NCI-H345 treated with DMSO at 0.1 percent for 48 hours (cell line): ENCODE measurements around the gene GALNT18.

Source experiments
- DNase-seq: peaks from one replicate; lab custom pipeline; 2025; ENCODE audit not compliant: unreplicated experiment; lab: John Stamatoyannopoulos, UW

The GALNT18 gene

GRCh38 chr11:11289669-11290068 lies 332.1 kb downstream of the GALNT18 start:
- no peak for DNase-seq

GRCh38 chr11:11288972-11289616 lies 332.7 kb downstream of the GALNT18 start:
- DNase-seq: no peak

- no peak for DNase-seq
Observed at GRCh38 chr11:11284481-11284880, 337.3 kb downstream of the GALNT18 start.

GRCh38 chr11:11281626-11282025 lies 340.2 kb downstream of the GALNT18 start:
- DNase-seq: no peak

GRCh38 chr11:11280826-11281225 lies 341.0 kb downstream of the GALNT18 start:
- no peak for DNase-seq

GRCh38 chr11:11279956-11280689 lies 341.7 kb downstream of the GALNT18 start:
- peak; percentile 94 for DNase-seq

GRCh38 chr11:11272254-11272653 lies 349.6 kb downstream of the GALNT18 start:
- no peak for DNase-seq

GRCh38 chr11:11270236-11270775 lies 351.5 kb downstream of the GALNT18 start:
- DNase-seq: no peak

GRCh38 chr11:11268706-11269105 lies 353.1 kb downstream of the GALNT18 start:
- no peak for DNase-seq

GRCh38 chr11:11268119-11268518 lies 353.7 kb downstream of the GALNT18 start:
- DNase-seq: no peak

- DNase-seq: no peak
Observed at GRCh38 chr11:11267312-11267711, 354.5 kb downstream of the GALNT18 start.

GRCh38 chr11:11265994-11266606 lies 355.7 kb downstream of the GALNT18 start:
- peak; percentile 43 for DNase-seq

GRCh38 chr11:11265320-11265719 lies 356.5 kb downstream of the GALNT18 start:
- DNase-seq: no peak

GRCh38 chr11:11263238-11264005 lies 358.4 kb downstream of the GALNT18 start:
- no peak for DNase-seq

GRCh38 chr11:11262171-11262920 lies 359.5 kb downstream of the GALNT18 start:
- DNase-seq: no peak

- DNase-seq: no peak
Observed at GRCh38 chr11:11261629-11262028, 360.2 kb downstream of the GALNT18 start.

- no peak for DNase-seq
Observed at GRCh38 chr11:11260903-11261302, 360.9 kb downstream of the GALNT18 start.

GRCh38 chr11:11253995-11254394 lies 367.8 kb downstream of the GALNT18 start:
- no peak for DNase-seq

GRCh38 chr11:11253497-11253896 lies 368.3 kb downstream of the GALNT18 start:
- DNase-seq: no peak

GRCh38 chr11:11252403-11252802 lies 369.4 kb downstream of the GALNT18 start:
- DNase-seq: peak; percentile 60
